Measurements from ENCODE around the gene NCR3LG1.

- TF ChIP-seq CTCF (IDR thresholded peaks at IDR 0.05), result no peak
- no peak for TF ChIP-seq POLR2A (IDR thresholded peaks at IDR 0.05)
- no peak for TF ChIP-seq EP300 (IDR thresholded peaks at IDR 0.05; ENCODE audit: low read depth)
- TF ChIP-seq POLR2AphosphoS5 (IDR thresholded peaks at IDR 0.05), result no peak
Measured at GRCh38 chr11:17343907-17344306, 7.7 kb upstream of the NCR3LG1 start.
